Stimulated activated CD8-positive, alpha-beta memory T cell treated with anti-CD3 and anti-CD28 coated beads, Interleukin-15, amount 100 ng/mL, for 1 hour (primary cell): Measurements from ENCODE around the gene UBR3.

Source experiments
- DNase-seq: peaks from one replicate; pipeline ENCODE4 v3.0.0-alpha.2; 2020; ENCODE audit warnings: low read depth

The UBR3 gene

GRCh38 chr2:170052151-170052550 lies 224.9 kb downstream of the UBR3 start:
- no peak for DNase-seq

GRCh38 chr2:170054997-170055396 lies 227.7 kb downstream of the UBR3 start:
- no peak for DNase-seq

GRCh38 chr2:170056900-170057299 lies 229.6 kb downstream of the UBR3 start:
- DNase-seq, result no peak

GRCh38 chr2:170063456-170064235 lies 236.4 kb downstream of the UBR3 start:
- no peak for DNase-seq

- no peak for DNase-seq
These were observed 243.5 kb downstream of the UBR3 start for GRCh38 chr2:170070778-170071177.

GRCh38 chr2:170073288-170073687 lies 246.0 kb downstream of the UBR3 start:
- DNase-seq, result no peak

GRCh38 chr2:170076189-170076588 lies 248.9 kb downstream of the UBR3 start:
- DNase-seq, result no peak

GRCh38 chr2:170077830-170078569 lies 250.7 kb downstream of the UBR3 start:
- no peak for DNase-seq

GRCh38 chr2:170084820-170085491 lies 257.7 kb downstream of the UBR3 start:
- DNase-seq, result no peak

- no peak for DNase-seq
These were observed 258.9 kb downstream of the UBR3 start for GRCh38 chr2:170086117-170086688.

- DNase-seq, result no peak
These were observed 259.6 kb downstream of the UBR3 start for GRCh38 chr2:170086751-170087412.

- DNase-seq, result no peak
These were observed 260.1 kb downstream of the UBR3 start for GRCh38 chr2:170087413-170087793.

- DNase-seq, result no peak
These were observed 261.5 kb downstream of the UBR3 start for GRCh38 chr2:170088776-170089175.

GRCh38 chr2:170090229-170090628 lies 263.0 kb downstream of the UBR3 start:
- DNase-seq, result no peak

GRCh38 chr2:170091436-170091835 lies 264.2 kb downstream of the UBR3 start:
- DNase-seq, result no peak

GRCh38 chr2:170092436-170093060 lies 265.3 kb downstream of the UBR3 start:
- no peak for DNase-seq

- DNase-seq, result no peak
These were observed 268.1 kb downstream of the UBR3 start for GRCh38 chr2:170095380-170095779.

- no peak for DNase-seq
These were observed 271.5 kb downstream of the UBR3 start for GRCh38 chr2:170098626-170099312.

GRCh38 chr2:170101789-170102188 lies 274.5 kb downstream of the UBR3 start:
- DNase-seq, result no peak

GRCh38 chr2:170106102-170106840 lies 279.0 kb downstream of the UBR3 start:
- DNase-seq, result no peak
